ENCODE results near the gene SDHAF1.
A peak's percentile ranks its signal among the peaks of the same experiment; 100 is the strongest.

SDHAF1 gene

DNA sequence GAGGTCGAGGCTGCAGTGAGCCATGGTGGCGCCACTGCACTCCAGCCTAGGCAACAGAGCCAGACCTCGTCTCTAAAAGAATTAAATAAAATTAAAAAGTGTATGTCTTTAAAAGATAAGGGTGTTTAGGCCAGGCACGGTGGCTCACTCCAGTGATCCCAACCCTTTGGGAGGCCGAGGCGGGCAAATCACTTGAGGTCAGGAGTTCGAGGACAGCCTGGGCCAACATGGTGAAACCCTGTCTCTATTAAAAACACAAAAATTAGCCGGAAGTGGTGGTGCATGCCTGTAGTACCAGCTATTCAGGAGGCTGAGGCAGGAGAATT lies 7.5 kb upstream of the SDHAF1 start:
- peak; percentile 56 for DNase-seq

DNA sequence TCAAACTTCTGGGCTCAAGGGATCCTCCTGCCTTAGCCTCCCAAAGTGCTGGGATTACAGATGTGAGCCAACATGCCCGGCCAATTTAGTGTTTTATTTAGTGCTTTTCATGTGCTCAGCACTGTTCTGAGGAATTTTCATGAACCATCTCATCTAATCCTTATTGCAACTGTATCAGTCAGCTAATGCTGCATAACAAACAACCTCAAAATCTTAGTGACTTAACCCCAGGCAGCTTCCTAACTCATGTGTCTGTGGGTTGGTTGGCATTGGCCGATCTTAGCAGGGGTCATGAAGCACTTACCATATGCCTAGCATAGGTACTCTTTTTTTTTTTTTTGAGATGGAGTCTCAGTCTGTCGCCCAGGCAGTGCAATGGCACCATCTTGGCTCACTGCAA lies 6.2 kb upstream of the SDHAF1 start:
- DNase-seq = no peak

DNA sequence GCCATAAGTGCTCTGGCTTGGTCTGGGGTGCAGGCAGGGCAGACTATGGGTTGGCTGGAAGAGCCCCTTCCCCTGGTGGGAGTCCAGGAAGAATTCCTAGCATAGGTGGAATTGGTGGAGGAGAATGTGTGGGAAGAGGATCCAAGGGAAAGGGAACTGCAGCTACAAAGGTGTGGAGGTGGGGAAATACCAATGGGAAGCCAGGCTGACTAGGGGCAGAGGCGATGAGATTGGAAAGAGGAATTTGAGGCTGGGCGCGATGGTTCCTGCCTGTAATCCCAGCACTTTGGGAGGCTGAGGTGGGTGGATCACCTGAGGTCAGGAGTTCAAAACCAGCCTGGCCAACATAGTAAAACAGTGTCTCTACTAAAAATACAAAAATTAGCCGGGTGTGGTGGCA lies 4.8 kb upstream of the SDHAF1 start:
- no peak for DNase-seq

DNA sequence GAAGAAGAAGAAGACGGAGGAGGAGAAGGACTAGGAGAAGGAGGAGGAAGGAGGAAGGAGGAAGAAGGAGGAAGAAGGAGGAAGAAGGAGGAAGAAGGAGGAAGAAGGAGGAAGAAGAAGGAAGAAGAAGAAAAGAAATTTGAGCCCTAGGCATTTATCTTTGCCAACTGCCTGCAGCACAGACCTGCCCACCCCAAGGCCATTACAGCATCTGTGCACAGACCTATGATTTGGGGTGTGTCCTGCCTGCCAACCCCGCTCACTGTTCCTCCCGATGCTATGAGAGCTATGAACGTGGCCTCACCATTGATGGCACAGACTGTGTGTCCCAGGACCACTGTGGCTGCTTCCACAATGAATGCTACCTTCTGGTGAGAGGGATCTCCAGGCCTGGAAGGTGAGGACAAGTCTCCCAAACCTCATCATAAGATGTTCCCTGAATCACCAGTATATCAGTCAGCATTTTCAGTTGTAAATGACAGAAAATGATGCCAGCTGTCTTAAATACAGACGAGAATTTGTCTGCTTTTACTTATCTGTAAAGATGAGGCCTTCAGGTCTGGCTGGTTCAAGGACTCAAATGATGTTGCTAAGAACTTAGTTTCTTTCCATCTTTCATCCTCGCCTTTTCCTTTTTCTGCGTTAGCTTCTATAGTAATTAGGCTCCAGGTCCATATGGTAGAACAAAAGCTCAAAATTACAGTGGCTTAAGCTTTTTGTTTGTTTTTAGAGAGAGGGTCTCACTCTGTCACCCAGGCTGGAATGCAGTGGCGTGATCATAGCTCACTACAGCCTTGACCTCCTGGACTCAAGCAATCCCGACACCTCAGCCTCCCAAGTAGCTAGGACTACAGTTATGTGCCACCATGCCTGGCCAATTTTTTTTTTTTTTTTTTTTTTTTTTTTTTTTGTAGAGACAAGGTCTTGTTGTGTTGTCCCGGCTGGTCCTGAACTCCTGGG lies 3.9 kb upstream of the SDHAF1 start:
- DNase-seq = no peak

DNA sequence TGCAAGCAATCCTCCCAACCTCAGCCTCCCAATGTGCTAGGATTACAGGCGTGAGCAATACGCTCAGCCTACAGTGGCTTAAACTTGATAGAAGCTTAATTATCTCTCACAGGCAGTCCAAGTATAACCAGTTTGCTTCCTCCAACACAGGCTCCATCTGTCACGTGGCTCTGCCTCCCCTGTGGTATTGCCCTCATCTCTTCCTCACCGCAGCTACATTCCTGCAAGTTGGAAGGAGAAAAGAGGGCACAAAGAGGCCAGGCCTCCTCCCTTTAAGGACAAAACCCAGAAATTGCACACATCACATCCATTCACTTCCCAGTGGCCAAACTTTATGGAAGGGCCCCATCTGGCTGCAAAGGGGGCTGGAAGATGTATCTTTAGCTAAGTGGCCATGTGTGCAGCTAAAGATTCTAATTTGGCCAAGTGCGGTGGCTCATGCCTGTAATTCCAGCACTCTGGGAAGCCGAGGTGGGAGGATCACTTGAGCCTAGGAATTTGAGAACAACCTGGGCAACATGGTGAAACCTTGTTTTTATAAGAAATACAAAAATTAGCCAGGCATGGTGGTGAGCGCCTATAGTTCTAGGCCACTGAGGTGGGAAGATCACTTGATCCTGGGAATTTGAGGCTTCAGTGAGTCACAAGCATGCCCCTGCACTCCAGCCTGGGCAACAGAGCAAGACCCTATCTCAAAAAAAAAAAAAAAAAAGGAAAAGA lies 3.1 kb upstream of the SDHAF1 start:
- DNase-seq = no peak

DNA sequence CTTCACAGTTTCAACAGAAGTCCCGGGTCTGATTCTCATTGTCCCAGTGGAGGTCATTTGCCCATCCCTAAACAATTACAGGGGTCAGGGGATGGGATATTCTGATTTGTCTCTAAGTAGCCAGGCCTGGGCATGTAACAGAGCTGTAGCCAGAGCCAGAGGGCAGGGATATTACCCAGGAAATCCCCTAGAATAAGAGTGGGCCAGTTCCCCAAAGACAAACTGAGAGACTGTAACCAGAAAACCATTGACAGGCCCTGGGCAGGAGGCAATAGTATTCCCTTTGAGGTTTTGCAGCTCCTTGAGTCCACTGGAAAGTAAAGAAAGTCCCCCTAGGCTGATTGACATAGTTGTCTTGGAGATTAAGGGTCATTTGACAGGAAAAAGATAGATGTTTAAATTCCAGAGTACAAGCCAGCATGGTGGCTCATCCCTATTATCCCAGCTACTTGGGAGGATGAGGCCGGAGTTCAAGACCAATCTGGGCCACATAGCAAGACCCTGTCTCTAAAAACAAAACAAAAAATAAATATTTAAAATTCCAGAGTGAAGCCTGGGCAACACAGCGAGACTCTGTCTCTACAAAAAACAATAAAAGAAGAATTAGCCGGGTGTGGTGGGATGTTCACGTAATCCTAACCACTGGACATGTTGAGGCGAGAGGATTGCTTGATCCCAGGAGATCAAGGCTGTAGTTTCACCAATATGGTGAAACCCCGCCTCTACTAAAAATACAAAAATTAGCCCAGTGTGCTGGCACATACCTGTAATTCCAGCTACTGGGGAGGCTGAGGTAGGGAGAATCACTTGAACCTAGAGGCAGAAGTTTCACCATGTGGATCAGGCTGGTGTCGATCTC lies 1.9 kb upstream of the SDHAF1 start:
- DNase-seq = no peak

DNA sequence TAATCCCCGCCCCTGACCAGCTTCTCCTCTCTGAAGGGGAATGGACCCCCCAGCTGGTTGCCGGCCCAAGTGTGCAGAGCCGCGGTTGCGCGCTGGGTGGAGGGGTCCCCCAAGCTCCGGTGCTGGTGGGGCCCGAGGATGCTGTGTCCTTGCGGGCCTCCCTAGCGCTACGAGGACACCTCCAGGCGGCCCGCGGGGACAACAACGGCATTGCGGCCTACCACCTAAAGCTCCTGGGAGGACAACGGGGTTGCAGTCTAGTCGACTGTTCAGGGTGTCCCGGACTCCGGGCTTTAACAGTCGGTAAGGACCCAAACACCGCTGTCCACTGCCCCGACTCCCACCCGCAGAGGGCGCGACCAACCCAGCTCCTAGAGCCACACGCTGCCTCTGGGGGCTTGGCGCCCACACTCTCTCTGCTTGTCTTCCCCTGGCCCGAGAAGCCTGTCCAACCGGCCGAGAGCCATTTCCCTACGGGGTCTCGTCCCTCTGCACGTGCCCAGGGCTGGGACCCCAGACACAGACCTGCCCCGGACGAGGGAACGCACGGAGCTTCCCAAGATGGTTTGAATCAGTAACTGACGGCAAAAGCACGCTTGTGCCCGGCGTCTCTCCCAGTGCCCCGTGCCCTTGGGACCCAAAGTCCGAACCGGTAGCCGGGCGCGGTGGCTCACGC lies 927 bp upstream of the SDHAF1 start:
- no peak for DNase-seq

DNA sequence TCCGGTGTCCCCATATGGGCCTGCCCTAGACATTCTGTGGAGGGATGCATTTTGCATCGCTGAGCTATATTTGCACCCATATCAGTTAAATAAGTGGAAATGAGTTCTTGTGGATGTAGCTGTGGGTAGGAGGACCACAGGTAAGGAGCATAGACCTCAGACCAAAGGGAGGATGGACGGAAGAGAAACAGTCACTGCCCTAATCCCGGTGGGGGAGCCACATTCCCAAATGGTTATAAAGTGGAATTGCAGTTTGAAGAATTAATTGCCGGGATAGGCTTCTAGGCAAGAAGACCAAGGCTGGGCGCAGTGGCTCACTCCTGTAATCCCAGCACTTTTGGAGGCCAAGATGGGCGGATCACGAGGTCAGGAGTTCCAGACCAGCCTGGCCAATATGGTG lies 1.8 kb downstream of the SDHAF1 start:
- DNase-seq = no peak

DNA sequence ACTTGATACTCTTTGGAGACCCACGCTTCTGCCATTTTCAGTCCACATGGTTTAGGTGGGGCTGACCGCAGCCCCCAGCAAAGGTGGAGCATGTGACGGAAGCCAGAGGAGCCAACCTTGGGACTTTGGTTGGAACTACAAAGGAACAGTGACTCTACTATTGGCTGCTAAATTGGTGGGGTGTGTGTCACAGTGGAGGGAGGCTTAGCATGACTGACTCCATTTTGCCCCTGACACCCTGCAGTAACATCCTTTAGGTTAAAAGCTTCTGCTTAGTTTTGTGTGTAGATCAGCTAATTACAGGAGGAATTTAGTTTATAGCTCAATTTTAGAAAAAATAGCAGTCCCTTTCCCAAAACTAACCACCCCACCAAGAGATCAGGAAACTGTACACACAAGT lies 6.6 kb downstream of the SDHAF1 start:
- no peak for DNase-seq

DNA sequence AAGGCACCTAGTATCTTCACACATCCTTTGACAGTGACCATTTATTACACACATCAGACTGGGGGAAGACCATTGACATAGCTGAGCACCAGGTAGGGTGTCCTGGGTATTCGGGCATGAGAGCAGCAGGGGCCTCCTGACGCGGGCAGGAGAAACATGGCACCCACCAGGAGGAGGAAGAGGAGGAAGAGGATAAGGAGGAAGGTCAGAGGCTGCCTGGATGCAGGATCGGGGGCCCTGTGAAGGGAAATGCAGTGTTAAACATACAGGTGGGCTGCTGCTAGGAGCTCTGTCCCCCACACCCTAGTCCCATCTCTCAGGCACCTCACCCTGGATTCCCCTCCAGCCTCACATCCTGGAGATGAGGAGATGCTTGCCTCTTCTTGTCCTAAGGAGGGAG lies 8.3 kb downstream of the SDHAF1 start:
- DNase-seq = no peak

DNA sequence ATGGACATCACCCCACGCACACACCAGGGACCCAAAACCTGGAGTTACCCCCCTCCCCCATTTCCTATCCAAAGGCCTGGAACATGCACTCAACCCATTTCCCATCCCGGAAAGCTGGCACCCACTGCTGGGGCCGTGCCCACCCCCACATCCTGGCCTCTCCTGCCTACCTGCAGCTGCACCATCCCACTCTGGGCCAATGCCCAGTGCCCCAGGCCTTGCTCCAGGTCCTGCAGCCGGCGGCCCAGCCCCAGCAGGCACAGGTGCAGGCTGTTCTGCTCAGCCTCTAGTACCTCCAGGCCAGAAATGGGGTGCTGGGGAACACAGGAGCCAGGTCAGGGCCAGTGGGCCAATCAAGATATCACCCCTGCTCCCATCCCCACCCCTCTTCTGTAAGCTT lies 12.0 kb downstream of the SDHAF1 start:
- no peak for DNase-seq

DNA sequence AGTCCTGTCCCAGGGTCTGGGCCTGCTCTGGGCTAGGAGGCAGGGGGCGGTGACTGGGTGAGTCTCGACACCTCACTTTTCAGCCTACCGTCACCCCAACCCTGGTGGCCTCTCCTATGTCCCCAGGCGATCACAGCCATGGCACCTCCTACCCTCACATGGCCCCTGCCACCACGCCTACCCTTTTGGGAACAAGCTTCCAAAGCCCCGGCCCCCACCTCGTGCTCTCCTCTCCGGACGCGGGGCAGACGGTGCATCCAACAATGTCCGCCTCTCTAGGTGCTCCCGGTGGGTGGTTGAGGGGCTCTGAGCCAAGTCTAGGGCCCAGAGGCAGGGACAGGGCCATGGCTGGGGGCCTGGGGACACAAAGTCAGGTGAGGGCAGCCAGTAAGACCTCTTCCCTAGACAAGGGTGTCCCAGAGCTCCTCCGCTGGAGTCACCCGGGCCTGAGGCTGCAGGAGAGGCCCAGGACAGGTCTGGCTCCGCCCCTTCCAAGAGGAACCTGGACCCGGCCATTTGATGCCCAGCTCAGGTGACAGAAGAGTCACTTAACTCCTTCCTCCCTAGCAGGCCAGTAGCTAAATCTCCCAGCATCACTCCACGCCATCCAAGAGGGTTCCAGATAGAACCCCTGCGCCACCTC lies 13.5 kb downstream of the SDHAF1 start, which contains the start of gene SYNE4:
Gene SYNE4, minus strand, starts transcription at position 478 of the 643 bp plus-strand sequence. Its CDS starts 132 bp downstream, at position 346.
- DNase-seq = no peak

DNA sequence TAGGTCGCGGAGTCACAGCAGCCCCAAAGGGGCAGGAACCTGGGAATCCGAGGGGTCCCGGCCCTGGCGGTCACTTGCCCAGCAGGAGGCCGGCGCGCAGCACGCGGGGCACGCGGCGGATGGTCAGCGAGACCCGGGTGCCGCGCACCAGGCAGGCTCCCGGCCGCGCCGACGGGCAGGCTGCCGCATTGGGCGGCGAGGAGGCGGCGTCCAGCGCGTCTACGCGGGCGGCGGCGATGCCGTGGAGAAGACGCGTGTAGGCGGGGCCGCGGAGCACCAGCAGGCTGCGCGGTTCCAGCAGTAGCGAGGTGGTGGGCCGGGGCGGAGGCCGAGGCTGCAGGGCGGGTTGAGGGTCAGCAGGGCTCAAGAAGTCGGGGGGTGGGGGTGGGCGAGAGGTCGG lies 14.2 kb downstream of the SDHAF1 start:
- peak; percentile 37 for DNase-seq

DNA sequence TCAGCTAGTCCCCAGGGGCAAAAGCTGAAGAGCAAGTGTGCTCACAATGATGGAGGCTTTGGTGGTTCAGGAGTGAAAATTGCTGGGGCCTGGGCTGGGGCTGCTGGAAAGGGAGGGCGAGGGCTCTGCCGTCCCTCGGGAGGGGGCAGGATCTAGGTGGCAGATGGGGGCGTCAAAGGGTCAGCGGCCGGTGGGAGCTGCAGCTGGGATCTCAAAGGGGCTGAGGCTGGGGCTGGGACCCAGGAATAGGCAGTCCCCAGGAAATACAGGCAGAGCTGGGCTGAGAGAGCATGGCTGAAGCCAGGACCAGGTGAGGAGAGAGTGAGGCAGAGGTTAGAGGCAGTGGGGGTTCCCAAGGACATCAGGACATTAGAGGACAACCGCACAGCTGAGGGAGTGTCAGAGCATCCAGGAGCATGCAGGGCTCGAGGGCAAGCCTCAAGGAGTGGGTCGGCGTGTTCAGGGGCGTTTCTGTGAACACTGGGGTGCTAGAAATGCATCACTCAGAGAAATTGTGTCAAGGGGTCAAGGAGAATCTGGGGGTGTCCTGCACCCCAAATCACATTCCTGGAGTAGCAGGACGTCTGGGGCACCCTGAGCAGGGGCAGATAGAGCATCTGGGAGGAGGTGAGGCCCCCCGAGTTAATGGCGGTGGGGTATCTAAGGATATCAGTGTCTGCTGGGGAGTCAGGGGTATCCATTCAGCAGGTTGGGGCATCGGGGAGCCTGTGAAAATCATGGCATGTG lies 14.8 kb downstream of the SDHAF1 start:
- DNase-seq = no peak

DNA sequence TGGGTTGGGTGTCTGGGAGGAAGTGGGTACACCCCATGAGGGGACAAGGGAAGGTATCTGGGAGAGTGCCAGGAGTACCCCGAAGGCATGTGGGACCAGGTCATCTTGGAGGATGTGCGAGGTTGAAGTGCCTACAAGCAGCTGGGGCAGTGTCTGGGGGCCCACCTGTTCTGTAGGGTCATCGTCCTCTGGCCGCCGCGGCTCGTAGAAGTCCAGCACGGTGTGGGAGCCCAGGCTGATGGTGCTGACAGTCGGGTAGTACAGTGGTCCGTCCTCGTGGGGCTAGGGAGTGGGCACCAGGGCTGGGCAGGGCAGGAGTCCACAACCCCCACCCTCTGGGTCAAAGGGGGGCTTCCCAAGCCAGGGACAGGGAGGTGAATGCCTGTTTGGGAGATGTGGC lies 15.4 kb downstream of the SDHAF1 start:
- no peak for DNase-seq

DNA sequence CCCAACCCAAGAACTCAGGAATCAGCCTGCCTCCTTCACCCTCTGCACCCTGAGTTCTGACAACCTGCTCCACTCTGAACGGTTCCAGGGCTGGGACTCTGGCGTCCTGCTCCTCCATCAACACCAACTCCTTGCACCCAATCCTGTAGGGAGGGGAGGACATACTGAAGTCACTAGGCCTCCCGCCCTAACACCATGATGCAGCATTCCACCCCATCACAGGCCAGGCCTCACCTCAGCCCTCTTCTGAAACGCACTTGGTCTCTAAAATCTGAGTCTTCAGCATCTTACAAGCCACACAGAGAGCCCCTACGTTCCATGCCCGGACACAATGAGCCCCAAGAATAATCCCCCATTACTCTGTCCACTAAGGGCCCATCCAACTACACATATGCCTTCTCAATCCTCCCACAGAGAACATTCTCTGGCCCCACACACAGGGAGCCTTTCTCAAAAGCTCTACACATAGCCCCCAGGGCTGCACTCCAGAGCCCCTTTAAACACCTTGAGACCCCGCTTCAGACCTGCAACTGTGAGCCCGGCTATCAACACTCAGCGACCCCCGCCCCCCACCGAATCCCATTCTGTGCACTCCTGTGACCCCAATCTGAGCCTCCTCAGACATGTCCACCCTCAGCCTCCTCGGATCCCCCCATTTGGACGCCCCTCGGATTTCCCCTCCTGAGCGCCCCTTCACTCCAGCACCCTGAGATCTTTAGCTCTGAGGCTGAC lies 18.5 kb downstream of the SDHAF1 start:
- DNase-seq = no peak

DNA sequence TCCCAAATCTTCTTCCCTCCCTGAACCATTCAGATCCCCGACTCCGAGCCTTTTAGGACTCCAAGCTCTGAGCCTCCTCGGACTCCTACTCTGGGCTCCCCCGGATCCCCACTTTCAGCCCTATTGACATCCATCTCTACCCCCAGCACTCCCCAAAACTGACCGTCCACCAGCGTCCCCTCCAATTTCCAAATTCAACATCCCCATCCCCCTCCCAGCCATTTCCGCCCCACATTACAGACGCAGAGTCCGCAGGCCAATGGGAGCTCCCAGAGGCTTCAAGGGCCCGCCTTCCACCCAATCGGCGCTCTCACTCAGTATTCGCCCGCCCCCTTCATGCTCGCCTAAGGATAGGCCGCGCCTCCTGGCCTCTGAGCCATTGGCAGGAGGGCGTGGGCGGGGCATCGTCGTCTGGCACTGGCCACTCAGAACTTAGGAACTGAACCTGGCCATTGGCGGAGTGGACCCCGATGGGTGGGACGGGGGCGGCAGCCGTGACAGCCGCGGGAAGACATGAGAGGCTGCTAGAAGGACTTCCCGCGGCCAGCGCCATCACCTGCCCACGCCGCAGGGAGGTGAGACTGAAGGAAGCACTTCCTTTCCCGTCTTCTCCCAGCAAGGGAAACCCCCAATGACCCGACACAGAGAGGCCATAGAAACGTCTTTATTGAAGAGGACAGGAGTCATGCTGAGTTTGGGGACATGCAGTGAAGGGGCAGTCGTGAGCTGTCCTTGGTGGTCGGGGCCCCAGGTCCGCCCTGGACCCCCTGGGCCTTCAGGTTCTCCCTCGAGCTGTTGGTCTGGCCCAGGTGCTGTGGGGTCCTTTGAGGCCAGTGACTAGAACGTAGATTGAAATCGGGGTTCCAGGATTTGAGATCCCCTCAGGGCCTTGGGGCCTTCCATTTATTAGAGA lies 19.3 kb downstream of the SDHAF1 start, which contains the start of gene ALKBH6:
Gene ALKBH6, minus strand, starts transcription at position 202 of the 913 bp plus-strand sequence. CDS start 816 bp downstream, outside the sequence.
- DNase-seq = peak; percentile 100

DNA sequence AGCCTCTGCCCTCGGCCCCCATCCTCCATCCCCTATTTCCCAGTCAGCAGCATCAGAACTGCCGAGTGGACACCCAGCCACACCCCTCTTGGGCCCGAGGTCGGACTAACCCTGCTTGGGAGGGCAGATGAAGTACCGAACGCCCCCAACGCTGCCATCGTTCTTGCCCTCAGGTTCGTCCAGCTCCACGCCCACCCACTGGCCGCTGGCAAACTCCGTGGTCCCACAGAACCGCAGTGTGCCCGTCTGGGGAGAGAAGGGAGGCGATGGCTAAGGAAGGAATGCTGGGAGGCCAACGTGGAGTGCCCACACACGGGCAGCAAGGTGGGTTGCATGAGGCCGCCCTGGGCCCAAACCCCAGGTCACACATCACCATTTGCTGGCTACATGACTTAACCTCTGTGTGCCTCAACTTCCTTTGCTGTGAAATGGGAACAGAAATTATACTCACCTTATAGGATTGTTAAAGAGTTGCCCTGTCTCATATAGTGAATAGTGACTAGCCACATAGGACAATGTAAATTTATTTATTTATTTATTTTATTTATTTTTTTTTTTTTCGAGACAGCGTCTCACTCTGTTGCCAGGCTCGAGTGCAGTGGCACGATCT lies 24.2 kb downstream of the SDHAF1 start:
- DNase-seq = no peak

DNA sequence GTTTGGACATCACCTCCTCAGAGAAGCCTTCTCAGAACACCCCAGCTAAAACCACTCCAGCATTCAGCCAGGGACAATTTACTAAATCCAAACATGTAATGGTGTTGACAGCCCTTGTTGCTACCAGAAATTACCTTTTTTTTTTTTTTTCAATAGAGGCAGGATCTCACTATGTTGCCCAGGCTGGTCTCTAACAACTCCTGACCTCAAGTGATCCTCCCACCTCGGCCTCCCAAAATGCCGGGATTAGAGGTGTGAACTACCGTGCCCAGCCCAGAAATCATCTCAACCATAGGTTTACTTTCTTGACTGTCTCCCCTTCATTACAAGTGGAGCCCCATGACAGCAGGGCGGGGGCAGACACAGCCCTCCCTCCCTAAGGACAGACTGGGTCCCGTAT lies 28.4 kb downstream of the SDHAF1 start:
- DNase-seq = no peak
